GM21390 (cell line): ENCODE results near the gene SOS1.

Experiments
- ATAC-seq: cut with Tn5 transposase; IDR thresholded peaks from one replicate; pipeline ENCODE4 v1.9.1; 2021; ENCODE audit not compliant: unreplicated experiment

The SOS1 gene

GRCh38 chr2:38935568-38936172 is 185.2 kb downstream of the SOS1 start:
- ATAC-seq = no peak

- no peak for ATAC-seq
Observed at GRCh38 chr2:38934742-38935141, 186.1 kb downstream of the SOS1 start.

GRCh38 chr2:38933653-38934052 is 187.2 kb downstream of the SOS1 start:
- ATAC-seq = no peak

GRCh38 chr2:38932586-38932985 is 188.3 kb downstream of the SOS1 start:
- ATAC-seq = no peak
